ENCODE data around the gene PSMF1. TPM values are rescaled to one million over a fixed set of nuclear protein-coding genes. Genes with fewer than 3 reads are reported as not detected.

The PSMF1 gene
- total and polyA plus RNA-seq, 9 of the 15 experiments (the other 6 are each of a cell fraction or from before 2014, with no cell fraction given), result 8.5 to 192 (median 33.2) TPM

DNA sequence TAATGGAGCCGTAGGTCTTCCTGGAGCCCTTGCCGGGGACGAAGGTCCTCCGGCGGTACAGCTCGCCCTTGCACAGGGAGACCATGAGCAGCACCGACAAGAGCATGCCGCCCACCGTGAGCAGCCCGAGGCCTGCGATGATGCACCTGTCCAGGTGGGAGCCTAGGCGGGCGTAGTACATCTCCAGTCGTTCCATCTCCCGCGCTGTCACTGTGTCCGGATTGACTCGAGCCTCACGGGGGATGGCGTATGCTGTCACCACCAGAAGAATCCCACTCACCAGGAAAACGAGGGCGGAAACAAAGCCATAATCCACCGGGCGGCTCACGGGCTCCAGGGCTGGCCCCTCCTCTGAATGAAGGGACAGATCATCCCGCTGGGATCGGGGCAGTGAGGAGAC is 62.5 kb downstream of the PSMF1 start:
- Histone ChIP-seq H3K9me1 (ENCODE audit: control insufficient read depth, insufficient read depth, low read length) (no peaks in the 10 kb centered on the region), H3K4me3 (no peak overlapping the region), H3K36me3 (ENCODE audit: control insufficient read depth, insufficient read depth, low read length) (peaks cover 30% of the 10 kb centered on the region; the same call in 2 of the 3 replicates), H2AFZ (ENCODE audit: low read depth, low read length) (no peak overlapping the region), H3K9ac (ENCODE audit: insufficient read depth in 1 of 2, low read depth in 2 of 2, low read length in 2 of 2) (peak overlapping the region in 1 of 2 experiments; percentile 2; a peak in 1 of 4 replicates), H3K9me3 (replicated peaks; ENCODE audit: control insufficient read depth, insufficient read depth, low read depth, low read length) (no peaks in the 10 kb centered on the region), H3K27ac (ENCODE audit: extremely low read depth, low read depth, low read length) (no peak overlapping the region), H3K27me3 (ENCODE audit: control insufficient read depth in 2 of 2, insufficient read depth in 2 of 2, low read length in 2 of 2) (no peaks in the 10 kb centered on the region), H3K4me2 (ENCODE audit: insufficient read depth, low read length) (no peak overlapping the region), H3K79me2 (ENCODE audit: control insufficient read depth, insufficient read depth, low read length) (peaks cover 24% of the 10 kb centered on the region), H4K20me1 (replicated peaks; ENCODE audit: control insufficient read depth, insufficient read depth, low read length) (no peaks in the 10 kb centered on the region), H3K4me1 (replicated peaks in 1 of 2; ENCODE audit: control insufficient read depth in 2 of 2, insufficient read depth in 2 of 2, low read length in 2 of 2) (peaks cover 23 to 35% of the 10 kb centered on the region in 2 experiments)
- intact Hi-C loops (cut with micrococcal nuclease) (loop anchor here (10.0 kb wide), 1 partner anchor 366 kb away; no protein-coding TSS in a partner anchor), in situ Hi-C loops (cut with MboI) (no loop called here)
- FAIRE-seq (no peak), ATAC-seq (no peak), DNase-seq (ENCODE audit: extremely low read depth in 1 of 4, low spot score in 3 of 4) (no peak)
- BruUV-seq (replicated peaks), result no TSS peak
- TF ChIP-seq CGGBP1 (CRISPR knock-in tag; IDR thresholded peaks at IDR 0.05) (no peak), ZFX (CRISPR knock-in tag; IDR thresholded peaks at IDR 0.05) (no peak), MED1 (CRISPR knock-in tag; IDR thresholded peaks at IDR 0.05; ENCODE audit: borderline replicate concordance) (no peak), RBFOX2 (IDR thresholded peaks at IDR 0.05; ENCODE audit: low read depth, low read length) (no peak), ZNF184 (CRISPR knock-in tag; IDR thresholded peaks at IDR 0.05) (no peak), WHSC1 (IDR thresholded peaks at IDR 0.05; ENCODE audit: low read length) (no peak)
- CTCF ChIA-PET (ENCODE audit: low intra/inter-chr PET ratio), result no interaction called here
- POLR2A ChIA-PET, result interaction anchor here (0.7 to 0.9 kb wide), 2 partner anchors 10 to 15 kb away, joined by 3 read pairs; no protein-coding TSS in a partner anchor
- WGBS (ENCODE audit: insufficient coverage, low coverage, missing lambda C conversion rate), result 96% methylated on average over 10 of the region's 27 CpGs
